Neuronal stem cell (in vitro differentiated cells): ENCODE measurements around the gene TM9SF4.
A peak's percentile ranks its signal among the peaks of the same experiment; 100 is the strongest.

Experiments used
- DNase-seq: peaks from one replicate; pipeline ENCODE4 v3.0.0-alpha.2; 2013; ENCODE audit warnings: low spot score
- H2AFZ ChIP-seq: one replicate; pipeline ENCODE4 v1.6.1; 2013; ENCODE audit warnings: mild to moderate bottlenecking, low read length, inconsistent platforms
- H2AK5ac ChIP-seq: 2 replicates; pipeline ENCODE4 v1.6.1; 2013; ENCODE audit warnings: low read depth, mild to moderate bottlenecking, inconsistent platforms, low read length, moderate library complexity, mixed read lengths
- H2BK120ac ChIP-seq: 2 replicates; pipeline ENCODE4 v1.6.1; 2013; ENCODE audit warnings: low read depth, mild to moderate bottlenecking, inconsistent platforms, low read length, moderate library complexity, mixed read lengths
- H2BK12ac ChIP-seq: one replicate; pipeline ENCODE4 v1.6.1; 2013; ENCODE audit warnings: low read length, inconsistent platforms
- H2BK15ac ChIP-seq: 2 replicates; pipeline ENCODE4 v1.6.1; 2013; ENCODE audit warnings: mild to moderate bottlenecking, low read length, inconsistent platforms, mixed read lengths
- H2BK5ac ChIP-seq: one replicate; pipeline ENCODE4 v1.6.1; 2013; ENCODE audit warnings: inconsistent platforms, mild to moderate bottlenecking, low read length, moderate library complexity
- H3K14ac ChIP-seq: one replicate; pipeline ENCODE4 v1.6.1; 2013; ENCODE audit warnings: low read length, inconsistent platforms
- H3K18ac ChIP-seq: 2 replicates; pipeline ENCODE4 v1.6.1; 2013; ENCODE audit warnings: low read length, inconsistent platforms
- H3K23ac ChIP-seq: 2 replicates; pipeline ENCODE4 v1.6.1; 2013; ENCODE audit warnings: low read depth, mild to moderate bottlenecking, mixed read lengths, low read length, inconsistent platforms; ENCODE audit not compliant: poor library complexity
- H3K27ac ChIP-seq: replicated peaks from 3 replicates; pipeline ENCODE4 v1.5.1; 2013; ENCODE audit warnings: low read length, inconsistent platforms
- H3K27me3 ChIP-seq, 3 experiments: 2 replicates each; pipeline ENCODE4 v1.6.1; 2013; ENCODE audit warnings: low read length in 3 of 3, mild to moderate bottlenecking in 2 of 3, inconsistent platforms in 1 of 3, low read depth in 1 of 3, mixed read lengths in 1 of 3, moderate library complexity in 1 of 3; ENCODE audit not compliant: control insufficient read depth in 3 of 3, insufficient read depth in 3 of 3
- H3K36me3 ChIP-seq, 2 donors: replicated peaks in 1 of 2; 2 replicates each; pipeline ENCODE4 v1.6.1; 2013; ENCODE audit warnings: low read length in 2 of 2; ENCODE audit not compliant: control insufficient read depth in 2 of 2, insufficient read depth in 2 of 2
- H3K4ac ChIP-seq: 2 replicates; pipeline ENCODE4 v1.6.1; 2013; ENCODE audit warnings: inconsistent platforms, mild to moderate bottlenecking, low read length, moderate library complexity
- H3K4me1 ChIP-seq, 2 donors: 1 replicate in 1 of 2; 2 replicates in 1 of 2; pipeline ENCODE4 v1.6.1; 2013; ENCODE audit warnings: low read length in 2 of 2, low read depth in 1 of 2; ENCODE audit not compliant: control insufficient read depth in 2 of 2, insufficient read depth in 1 of 2
- H3K4me2 ChIP-seq: one replicate; pipeline ENCODE4 v1.6.1; 2013; ENCODE audit warnings: mild to moderate bottlenecking, low read length, inconsistent platforms; ENCODE audit not compliant: insufficient read depth, poor library complexity, severe bottlenecking
- H3K4me3 ChIP-seq, 2 donors: 2 replicates each; pipeline ENCODE4 v1.5.1; 2013; ENCODE audit warnings: low read length in 2 of 2, mild to moderate bottlenecking in 2 of 2, inconsistent platforms in 1 of 2, moderate library complexity in 1 of 2
- H3K79me1 ChIP-seq: one replicate; pipeline ENCODE4 v1.6.1; 2013; ENCODE audit warnings: low read depth, mild to moderate bottlenecking, inconsistent platforms, low read length, moderate library complexity
- H3K9ac ChIP-seq: one replicate; pipeline ENCODE4 v1.6.1; 2013; ENCODE audit warnings: mild to moderate bottlenecking, low read depth, low read length, inconsistent platforms; ENCODE audit not compliant: poor library complexity
- H3K9me3 ChIP-seq, 2 donors: replicated peaks in 1 of 2; 2 replicates each; pipeline versions ENCODE3 to v1.6.1; 2013; ENCODE audit warnings: low read length in 2 of 2, mild to moderate bottlenecking in 2 of 2, inconsistent platforms in 1 of 2, low read depth in 1 of 2, mixed read lengths in 1 of 2, moderate library complexity in 1 of 2; ENCODE audit not compliant: control insufficient read depth in 2 of 2, insufficient read depth in 1 of 2
- H4K8ac ChIP-seq: one replicate; pipeline ENCODE4 v1.6.1; 2013; ENCODE audit warnings: low read depth, mild to moderate bottlenecking, inconsistent platforms, low read length, moderate library complexity
- H4K91ac ChIP-seq: one replicate; pipeline ENCODE4 v1.6.1; 2013; ENCODE audit warnings: low read length, low read depth, mild to moderate bottlenecking, inconsistent platforms; ENCODE audit not compliant: poor library complexity
- WGBS, 2 donors: extraction: QIAGEN DNeasy Blood & Tissue Kit; methylation state at CpG; one replicate each; pipeline ENCODE4 v1.1.7; 2013; ENCODE audit warnings: missing lambda C conversion rate in 2 of 2, mixed read lengths in 1 of 2; ENCODE audit not compliant: insufficient read length in 2 of 2, insufficient replicate concordance in 1 of 2; ENCODE audit errors: extremely low coverage in 2 of 2; 5-methylcytosine and 5-hydroxymethylcytosine counted together

TM9SF4 gene

GRCh38 chr20:32126919-32127318 lies 17.4 kb downstream of the TM9SF4 start:
- Histone ChIP-seq H3K36me3 (peaks cover 2 to 30% of the 10 kb centered on the region in 2 donors), H3K18ac (no peak overlapping the region), H4K91ac (no peak overlapping the region), H3K9me3 (peaks cover 0 to 7% of the 10 kb centered on the region in 2 donors), H2BK15ac (no peak overlapping the region), H3K27ac (no peak overlapping the region), H3K9ac (no peak overlapping the region), H2BK120ac (no peak overlapping the region), H3K4me3 (no peak overlapping the region), H2BK5ac (no peak overlapping the region), H3K79me1 (peaks cover 2% of the 10 kb centered on the region), H2AFZ (no peak overlapping the region), H2AK5ac (no peak overlapping the region), H3K4me1 (peaks cover 0 to 7% of the 10 kb centered on the region in 2 donors), H3K27me3 (no peaks in the 10 kb centered on the region), H2BK12ac (no peak overlapping the region), H3K14ac (no peak overlapping the region), H3K23ac (no peak overlapping the region), H3K4ac (no peak overlapping the region), H4K8ac (no peak overlapping the region), H3K4me2 (no peak overlapping the region)
- no CpG with 5 or more reads among the region's 8 CpGs for WGBS, 2 donors
- DNase-seq = no peak

GRCh38 chr20:32127347-32127746 lies 17.8 kb downstream of the TM9SF4 start:
- no peak overlapping the region for H3K4me2 ChIP-seq
- peaks cover 3% of the 10 kb centered on the region for H3K79me1 ChIP-seq
- H3K23ac ChIP-seq = no peak overlapping the region
- DNase-seq = no peak
- H3K27me3 ChIP-seq = no peaks in the 10 kb centered on the region
- H3K14ac ChIP-seq = no peak overlapping the region
- H2BK5ac ChIP-seq = no peak overlapping the region
- no peak overlapping the region for H2AFZ ChIP-seq
- no peak overlapping the region for H3K9ac ChIP-seq
- H2BK120ac ChIP-seq = no peak overlapping the region
- no peak overlapping the region for H4K8ac ChIP-seq
- H2BK12ac ChIP-seq = no peak overlapping the region
- peaks cover 0 to 7% of the 10 kb centered on the region in 2 donors for H3K9me3 ChIP-seq
- H3K4ac ChIP-seq = no peak overlapping the region
- H3K18ac ChIP-seq = no peak overlapping the region
- peak overlapping the region; percentile 51 for H3K27ac ChIP-seq
- no peak overlapping the region for H2BK15ac ChIP-seq
- peaks cover 0 to 7% of the 10 kb centered on the region in 2 donors for H3K4me1 ChIP-seq
- WGBS, 2 donors = no CpG with 5 or more reads among the region's 5 CpGs
- no peak overlapping the region for H2AK5ac ChIP-seq
- H3K36me3 ChIP-seq = peaks cover 2 to 32% of the 10 kb centered on the region in 2 donors
- H4K91ac ChIP-seq = no peak overlapping the region
- no peak overlapping the region for H3K4me3 ChIP-seq

GRCh38 chr20:32128167-32128566 lies 18.7 kb downstream of the TM9SF4 start:
- H4K8ac ChIP-seq = no peak overlapping the region
- no peak overlapping the region for H2BK12ac ChIP-seq
- no peak overlapping the region for H3K4ac ChIP-seq
- no peaks in the 10 kb centered on the region for H3K27me3 ChIP-seq
- no peak overlapping the region for H2BK120ac ChIP-seq
- H3K9ac ChIP-seq = no peak overlapping the region
- H3K14ac ChIP-seq = no peak overlapping the region
- H3K9me3 ChIP-seq = peaks cover 0 to 7% of the 10 kb centered on the region in 2 donors
- H2BK15ac ChIP-seq = no peak overlapping the region
- H4K91ac ChIP-seq = no peak overlapping the region
- H2AFZ ChIP-seq = no peak overlapping the region
- no CpG with 5 or more reads among the region's 2 CpGs for WGBS, 2 donors
- H3K4me2 ChIP-seq = no peak overlapping the region
- H2BK5ac ChIP-seq = no peak overlapping the region
- H3K18ac ChIP-seq = no peak overlapping the region
- H3K23ac ChIP-seq = no peak overlapping the region
- peaks cover 0 to 7% of the 10 kb centered on the region in 2 donors for H3K4me1 ChIP-seq
- H3K36me3 ChIP-seq = peaks cover 2 to 41% of the 10 kb centered on the region in 2 donors
- H3K79me1 ChIP-seq = peaks cover 6% of the 10 kb centered on the region
- no peak for DNase-seq
- H3K27ac ChIP-seq = no peak overlapping the region
- no peak overlapping the region for H3K4me3 ChIP-seq
- H2AK5ac ChIP-seq = no peak overlapping the region

GRCh38 chr20:32129863-32130262 lies 20.3 kb downstream of the TM9SF4 start:
- Histone ChIP-seq H2BK5ac (no peak overlapping the region), H2BK120ac (no peak overlapping the region), H3K4me1 (peaks cover 0 to 7% of the 10 kb centered on the region in 2 donors), H3K36me3 (peaks cover 2 to 41% of the 10 kb centered on the region in 2 donors), H2BK12ac (no peak overlapping the region), H2BK15ac (no peak overlapping the region), H3K18ac (no peak overlapping the region), H2AK5ac (no peak overlapping the region), H3K4ac (no peak overlapping the region), H3K9ac (no peak overlapping the region), H3K4me2 (no peak overlapping the region), H3K27ac (no peak overlapping the region), H4K8ac (no peak overlapping the region), H3K27me3 (no peaks in the 10 kb centered on the region), H3K9me3 (no peaks in the 10 kb centered on the region), H4K91ac (no peak overlapping the region), H3K79me1 (peaks cover 6% of the 10 kb centered on the region), H3K23ac (no peak overlapping the region), H2AFZ (no peak overlapping the region), H3K14ac (no peak overlapping the region), H3K4me3 (no peak overlapping the region)
- DNase-seq = no peak
- WGBS, 2 donors = no CpG with 5 or more reads among the region's 5 CpGs
